HFFc6 (cell line): Measurements from ENCODE around the gene ASIC2. TPM values are rescaled to one million over a fixed set of nuclear protein-coding genes. Genes with fewer than 3 reads are reported as not detected.

Source experiments
- DNase-seq: peaks from one replicate; pipeline ENCODE4 v3.0.0-alpha.2; 2018
- H3K27ac Mint-ChIP-seq: 2 replicates; pipeline ENCODE4 v1.8.0; 2020; ENCODE audit warnings: mild to moderate bottlenecking, mixed read lengths
- H3K27me3 Mint-ChIP-seq: 2 replicates; pipeline ENCODE4 v1.8.0; 2021; ENCODE audit warnings: mild to moderate bottlenecking, moderate library complexity, mixed read lengths; ENCODE audit not compliant: insufficient read depth
- H3K36me3 Mint-ChIP-seq: 2 replicates; pipeline ENCODE4 v1.8.0; 2021; ENCODE audit warnings: low read depth, mixed read lengths
- H3K4me1 Mint-ChIP-seq: 2 replicates; pipeline ENCODE4 v1.8.0; 2020; ENCODE audit warnings: low read depth, mixed read lengths
- H3K4me3 Mint-ChIP-seq: 2 replicates; pipeline ENCODE4 v1.8.0; 2020; ENCODE audit warnings: mild to moderate bottlenecking, moderate library complexity, mixed read lengths
- H3K9me3 Mint-ChIP-seq: 2 replicates; pipeline ENCODE4 v1.8.0; 2020; ENCODE audit warnings: mild to moderate bottlenecking, mixed read lengths
- CTCF ChIP-seq: fragments of 200-600 bp; sonication (generic); IDR thresholded peaks from 2 replicates; pipeline ENCODE4 v1.5.0; 2021; ENCODE audit warnings: antibody characterized with exemption, mild to moderate bottlenecking
- total RNA-seq, 6 experiments: library from RNA; stranded (reverse); fragmentation: NEBNext Ultra II Directional; extraction: Animal tissue kit (Norgen Biotek cat#: 25700); gene quantifications; 2 replicates in 1 of 6; 3 replicates in 5 of 6; pipeline ENCODE4 v1.2.3, GENCODE V29; 2021

Gene ASIC2
- total RNA-seq, 6 experiments from 2014 or later = not detected

- Mint-ChIP-seq H3K27me3 (peaks cover 11% of the 10 kb centered on the region; the same call in 1 of the 2 replicates), H3K4me3 (no peak overlapping the region), H3K36me3 (no peaks in the 10 kb centered on the region; the same call in 1 of the 2 replicates), H3K27ac (no peak overlapping the region), H3K4me1 (no peaks in the 10 kb centered on the region), H3K9me3 (peaks cover 46% of the 10 kb centered on the region)
- no peak for DNase-seq
- no peak for TF ChIP-seq CTCF
These were observed 179.7 kb downstream of the ASIC2 start for GRCh38 chr17:33113276-33113990.

- Mint-ChIP-seq H3K36me3 (no peaks in the 10 kb centered on the region; the same call in 1 of the 2 replicates), H3K4me1 (no peaks in the 10 kb centered on the region), H3K4me3 (no peak overlapping the region), H3K27me3 (peaks cover 9% of the 10 kb centered on the region; the same call in 1 of the 2 replicates), H3K9me3 (peaks cover 50% of the 10 kb centered on the region), H3K27ac (no peak overlapping the region)
- TF ChIP-seq CTCF = no peak
- no peak for DNase-seq
These were observed 180.3 kb downstream of the ASIC2 start for GRCh38 chr17:33112763-33113162.

GRCh38 chr17:33109336-33110072, 183.6 kb downstream of the ASIC2 start:
- H3K27me3 Mint-ChIP-seq = peaks cover 5% of the 10 kb centered on the region; the same call in 1 of the 2 replicates
- H3K27ac Mint-ChIP-seq = no peak overlapping the region
- DNase-seq = no peak
- no peak for TF ChIP-seq CTCF
- H3K4me3 Mint-ChIP-seq = no peak overlapping the region
- H3K4me1 Mint-ChIP-seq = no peaks in the 10 kb centered on the region
- H3K9me3 Mint-ChIP-seq = peaks cover 62% of the 10 kb centered on the region
- H3K36me3 Mint-ChIP-seq = no peaks in the 10 kb centered on the region

- no peak for TF ChIP-seq CTCF
- no peaks in the 10 kb centered on the region for H3K4me1 Mint-ChIP-seq
- no peak overlapping the region for H3K4me3 Mint-ChIP-seq
- no peak overlapping the region for H3K27ac Mint-ChIP-seq
- peak; percentile 0 for DNase-seq
- peaks cover 63% of the 10 kb centered on the region for H3K9me3 Mint-ChIP-seq
- no peaks in the 10 kb centered on the region; the same call in 1 of the 2 replicates for H3K36me3 Mint-ChIP-seq
- no peaks in the 10 kb centered on the region; the same call in 1 of the 2 replicates for H3K27me3 Mint-ChIP-seq
These were observed 186.4 kb downstream of the ASIC2 start for GRCh38 chr17:33106525-33107165.

GRCh38 chr17:33105911-33106310, 187.2 kb downstream of the ASIC2 start:
- Mint-ChIP-seq H3K4me3 (no peak overlapping the region), H3K36me3 (no peaks in the 10 kb centered on the region; the same call in 1 of the 2 replicates), H3K9me3 (peaks cover 60% of the 10 kb centered on the region), H3K27me3 (no peaks in the 10 kb centered on the region; the same call in 1 of the 2 replicates), H3K4me1 (no peaks in the 10 kb centered on the region), H3K27ac (no peak overlapping the region)
- no peak for DNase-seq
- TF ChIP-seq CTCF = no peak
